GM18519 (cell line): Measurements from ENCODE around the gene SHISAL1.

Experiments used
- ATAC-seq: cut with Tn5 transposase; IDR thresholded peaks from one replicate; pipeline ENCODE4 v1.9.1; 2021; ENCODE audit warnings: mild to moderate bottlenecking, moderate library complexity; ENCODE audit not compliant: unreplicated experiment, low FRiP score

Gene SHISAL1

GRCh38 chr22:44344407-44344806 lies 31.7 kb upstream of the SHISAL1 start:
- no peak for ATAC-seq

DNA sequence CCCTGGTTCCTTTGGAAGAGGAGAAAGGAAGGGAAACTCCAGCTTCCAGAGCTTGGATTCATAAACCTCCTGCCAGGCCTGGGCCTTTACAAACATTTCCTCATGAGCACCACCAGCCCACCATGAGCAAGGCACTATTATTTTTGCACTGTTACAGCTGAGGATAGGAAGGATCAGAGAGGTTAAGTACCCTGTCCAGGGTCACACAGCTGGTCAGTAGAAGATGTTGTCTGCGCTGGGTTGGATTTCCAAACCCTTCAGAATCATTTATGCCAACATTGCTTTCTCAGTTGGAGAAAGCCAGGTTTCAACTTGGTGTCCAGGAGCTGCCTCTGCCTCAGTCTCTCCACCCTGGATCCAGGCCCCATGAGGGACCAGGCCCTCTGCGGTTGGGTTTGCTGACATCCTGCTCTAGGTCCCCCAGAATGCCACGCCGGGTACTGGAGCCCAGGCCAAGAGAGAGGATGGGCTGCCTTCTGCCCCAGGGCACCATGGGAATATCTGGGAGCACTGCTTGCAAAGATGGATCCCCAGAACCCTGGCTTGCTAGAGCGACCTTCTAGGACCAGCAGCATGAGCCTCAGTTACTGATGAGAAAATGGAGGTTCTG lies 29.7 kb upstream of the SHISAL1 start:
- no peak for ATAC-seq

DNA sequence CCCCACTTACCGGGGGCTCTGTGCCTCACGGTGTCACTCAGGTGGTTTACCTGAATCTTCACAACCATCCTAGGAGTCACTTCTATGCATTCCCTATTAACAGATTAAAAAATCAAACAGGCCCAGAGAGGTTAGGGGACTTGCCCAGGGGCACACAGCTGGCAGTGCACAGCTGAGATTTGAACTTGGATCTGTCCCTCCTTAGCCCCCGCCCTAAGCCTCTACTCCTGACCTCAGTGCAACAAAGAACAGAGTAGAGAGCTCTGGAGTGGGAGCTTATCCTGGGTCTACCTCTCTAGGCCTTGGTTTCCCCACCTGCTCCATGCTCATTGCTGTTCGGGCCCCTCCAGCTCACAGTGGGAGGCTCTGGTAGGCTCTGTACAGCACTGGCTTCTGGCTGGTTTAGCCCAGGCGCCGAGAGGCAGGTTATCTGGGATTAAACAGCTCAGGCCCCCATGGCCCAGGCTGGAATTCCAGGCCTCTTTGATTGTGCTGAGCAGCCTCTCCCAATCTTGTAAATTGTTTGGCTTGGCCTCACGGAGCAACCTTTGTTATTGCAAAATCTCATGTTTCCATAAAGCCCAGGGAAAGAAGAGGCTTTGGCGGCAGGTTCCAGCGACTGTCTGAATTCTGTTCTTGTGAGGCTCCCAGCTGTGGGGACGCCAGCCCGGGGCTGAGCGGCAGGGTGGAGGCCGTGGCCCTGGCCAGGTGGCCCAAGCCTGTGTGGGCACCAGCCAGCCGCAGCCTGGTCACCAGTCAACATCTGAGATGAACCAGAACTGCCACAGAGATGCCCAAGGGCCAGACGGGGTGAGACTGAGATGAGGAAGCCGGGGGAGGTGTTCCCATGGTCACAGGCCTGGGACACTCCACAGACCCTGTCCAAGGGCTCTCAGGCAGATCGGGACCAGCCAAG lies 28.9 kb upstream of the SHISAL1 start:
- no peak for ATAC-seq

- ATAC-seq, result no peak
Observed at GRCh38 chr22:44340271-44341239, 27.8 kb upstream of the SHISAL1 start.

DNA sequence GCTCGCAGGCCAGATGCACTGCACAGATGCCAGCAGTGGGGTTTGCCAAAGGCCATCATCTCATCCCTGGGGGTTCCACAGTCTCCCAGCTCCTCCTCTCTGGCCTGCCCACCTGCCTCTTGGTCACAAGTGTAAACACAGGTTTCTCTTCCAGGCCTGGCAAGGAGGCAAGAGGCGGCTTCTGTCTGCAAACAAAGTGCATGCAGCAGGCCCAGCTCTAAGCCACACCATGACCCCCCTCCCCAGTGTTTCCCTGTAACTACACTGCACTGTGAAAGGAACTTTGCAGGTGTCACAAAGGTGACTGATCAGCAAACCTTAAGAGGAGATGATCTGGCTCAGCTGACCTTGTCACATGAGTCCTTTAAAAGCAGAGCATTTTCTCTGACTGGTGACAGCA lies 26.2 kb upstream of the SHISAL1 start:
- ATAC-seq, result no peak

DNA sequence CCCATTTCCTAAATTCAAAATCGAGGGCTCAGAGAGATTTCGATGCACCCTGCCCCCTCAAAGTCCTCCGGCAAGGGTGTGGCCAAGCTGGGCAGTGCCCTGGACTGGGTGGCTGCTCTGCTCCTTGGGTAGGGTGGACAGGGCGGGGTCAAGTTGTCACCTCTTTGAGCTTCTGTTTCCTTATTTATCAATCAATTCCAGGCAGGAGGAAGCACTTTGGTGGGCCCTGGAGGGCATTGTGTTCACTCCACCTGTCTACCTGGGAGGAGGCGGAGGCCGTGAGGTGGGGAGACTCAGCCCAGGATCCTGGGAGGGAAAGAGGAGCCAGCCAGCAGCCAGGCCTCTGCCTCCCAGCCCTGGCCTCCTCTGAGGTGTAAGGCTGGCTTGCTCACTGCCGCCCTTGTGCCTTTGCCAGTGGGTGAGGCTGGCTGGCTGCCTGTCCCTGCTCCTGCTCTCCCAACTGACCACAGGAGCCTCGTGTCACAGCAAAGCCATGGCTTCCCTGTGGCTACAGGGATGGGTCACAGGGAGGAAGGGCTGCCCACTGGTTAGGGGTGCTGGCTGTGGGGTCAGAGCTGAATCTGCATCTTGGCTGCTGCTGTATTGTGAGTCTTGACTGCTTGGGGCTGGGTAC lies 25.5 kb upstream of the SHISAL1 start:
- no peak for ATAC-seq

GRCh38 chr22:44337678-44338004 lies 24.9 kb upstream of the SHISAL1 start:
- ATAC-seq, result no peak

- no peak for ATAC-seq
Observed at GRCh38 chr22:44336962-44337677, 24.4 kb upstream of the SHISAL1 start.

- ATAC-seq, result no peak
Observed at GRCh38 chr22:44335903-44336803, 23.4 kb upstream of the SHISAL1 start.

DNA sequence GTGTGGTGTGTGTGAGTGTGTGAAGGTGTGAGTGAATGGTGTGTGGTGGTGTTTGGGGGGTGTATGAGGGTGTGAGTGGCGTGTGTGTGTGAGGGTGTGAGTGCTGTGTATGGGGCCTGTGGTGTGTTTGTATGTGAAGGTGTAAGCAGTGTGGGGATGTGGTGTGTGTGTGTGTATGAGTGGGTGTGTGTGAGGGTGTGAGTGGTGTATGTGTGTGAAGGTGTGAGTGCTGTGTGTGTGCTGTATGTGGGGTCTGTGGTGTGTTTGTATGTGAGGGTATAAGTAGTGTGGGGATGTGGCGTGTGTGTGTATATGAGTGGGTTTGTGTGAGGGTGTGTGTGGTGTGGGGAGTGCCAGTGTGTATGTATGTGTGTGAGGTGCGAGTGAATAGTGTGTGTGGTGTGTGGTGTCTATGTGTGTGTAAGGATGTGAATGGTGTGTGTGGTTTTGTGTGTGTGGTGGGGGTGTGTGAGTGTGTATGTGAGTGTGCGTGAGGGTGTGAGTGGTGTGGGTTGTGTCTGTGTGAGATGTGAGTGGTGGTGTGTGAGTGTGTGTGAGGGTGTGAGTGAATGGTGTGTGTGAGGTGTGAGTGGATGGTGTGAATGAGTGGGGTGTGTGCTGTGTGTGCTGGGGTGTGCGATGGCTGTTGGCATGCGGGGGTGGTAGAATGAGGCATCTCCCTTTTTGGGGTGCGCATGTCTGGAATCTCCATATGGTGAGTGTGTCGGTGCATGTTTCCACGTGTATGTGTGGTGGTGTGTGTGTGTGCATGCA lies 22.5 kb upstream of the SHISAL1 start:
- no peak for ATAC-seq

GRCh38 chr22:44333847-44334635 lies 21.3 kb upstream of the SHISAL1 start:
- no peak for ATAC-seq

DNA sequence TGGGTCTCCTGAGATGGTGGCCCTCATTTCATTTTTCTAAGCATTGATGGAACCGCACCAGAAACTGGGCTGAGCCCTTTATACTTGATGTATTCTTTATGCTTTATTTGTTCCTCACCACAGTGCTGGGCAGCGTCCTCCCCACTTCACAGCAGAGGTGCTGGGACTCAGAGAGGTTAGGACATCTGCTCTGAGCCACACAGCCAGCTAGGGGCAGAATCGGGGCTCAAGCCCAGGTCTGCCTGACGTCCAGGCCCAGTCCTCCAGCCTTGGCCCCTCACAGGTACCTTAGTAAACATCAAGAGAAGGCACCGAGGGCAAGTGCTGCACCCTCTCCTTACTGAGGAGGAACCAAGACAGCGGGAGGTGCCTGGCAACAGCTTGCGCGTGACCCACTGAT lies 20.2 kb upstream of the SHISAL1 start:
- ATAC-seq, result no peak

GRCh38 chr22:44331881-44332714 lies 19.3 kb upstream of the SHISAL1 start:
- no peak for ATAC-seq

GRCh38 chr22:44330744-44331660 lies 18.3 kb upstream of the SHISAL1 start:
- no peak for ATAC-seq

DNA sequence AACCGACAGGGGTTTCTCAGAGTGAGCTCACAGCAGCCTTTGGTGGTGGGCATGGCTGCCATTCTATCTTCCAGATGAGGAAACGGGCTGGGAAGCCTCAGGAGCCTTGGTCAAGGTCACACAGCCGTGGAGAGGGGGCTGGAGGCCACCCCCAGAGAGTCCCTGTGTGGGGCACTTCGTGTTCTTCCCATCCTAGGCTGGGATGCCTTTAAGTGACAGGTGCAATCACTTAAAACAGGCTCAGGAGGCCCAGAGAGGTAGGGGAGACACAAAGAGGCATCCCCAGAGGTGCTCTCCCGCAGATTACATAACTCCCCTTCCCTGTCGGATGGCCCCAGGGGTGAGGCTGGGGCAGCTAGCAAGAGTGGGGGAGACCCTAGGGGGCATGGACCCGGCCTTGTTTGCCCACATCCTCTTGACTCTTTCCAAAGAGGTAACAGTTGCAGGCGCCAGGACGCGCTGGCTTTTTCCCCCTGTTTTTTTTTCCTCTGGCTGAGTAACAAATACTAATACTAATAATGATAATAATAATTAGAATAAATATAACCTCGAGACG lies 17.5 kb upstream of the SHISAL1 start:
- no peak for ATAC-seq
